ENCODE measurements around the gene SENP2.

SENP2 gene

GRCh38 chr3:185606196-185606595, 20.1 kb downstream of the SENP2 start:
- DNase-seq (ENCODE audit: extremely low read depth, low read depth): no peak
- no peak overlapping the region for H3K4me3 ChIP-seq (replicated peaks; ENCODE audit: low read depth, low read length)
- no peak for TF ChIP-seq CTCF (IDR thresholded peaks at IDR 0.05; ENCODE audit: low read depth, low read length, missing control alignments)

GRCh38 chr3:185613016-185613415, 26.9 kb downstream of the SENP2 start:
- TF ChIP-seq CTCF (IDR thresholded peaks at IDR 0.05; ENCODE audit: low read depth, low read length, missing control alignments): no peak
- no peak overlapping the region for H3K4me3 ChIP-seq (replicated peaks; ENCODE audit: low read depth, low read length)
- DNase-seq (ENCODE audit: extremely low read depth, low read depth): no peak

- H3K4me3 ChIP-seq (replicated peaks; ENCODE audit: low read depth, low read length): no peak overlapping the region
- TF ChIP-seq CTCF (IDR thresholded peaks at IDR 0.05; ENCODE audit: low read depth, low read length, missing control alignments): no peak
- no peak for DNase-seq (ENCODE audit: extremely low read depth, low read depth)
Observed at GRCh38 chr3:185623939-185624665, 38.0 kb downstream of the SENP2 start.

- TF ChIP-seq CTCF (IDR thresholded peaks at IDR 0.05; ENCODE audit: low read depth, low read length, missing control alignments): no peak
- H3K4me3 ChIP-seq (replicated peaks; ENCODE audit: low read depth, low read length): no peak overlapping the region
- DNase-seq (ENCODE audit: extremely low read depth, low read depth): no peak
Observed at GRCh38 chr3:185625784-185626183, 39.7 kb downstream of the SENP2 start.

- no peak for TF ChIP-seq CTCF (IDR thresholded peaks at IDR 0.05; ENCODE audit: low read depth, low read length, missing control alignments)
- no peak for DNase-seq (ENCODE audit: extremely low read depth, low read depth)
- no peak overlapping the region for H3K4me3 ChIP-seq (replicated peaks; ENCODE audit: low read depth, low read length)
Observed at GRCh38 chr3:185629554-185630181, 43.6 kb downstream of the SENP2 start.

- no peak overlapping the region for H3K4me3 ChIP-seq (replicated peaks; ENCODE audit: low read depth, low read length)
- TF ChIP-seq CTCF (IDR thresholded peaks at IDR 0.05; ENCODE audit: low read depth, low read length, missing control alignments): no peak
- DNase-seq (ENCODE audit: extremely low read depth, low read depth): no peak
Observed at GRCh38 chr3:185630182-185630622, 44.1 kb downstream of the SENP2 start.
